HepG2 (cell line): Measurements from ENCODE around the gene PTGIS. TPM values are rescaled to one million over a fixed set of nuclear protein-coding genes. Genes with fewer than 3 reads are reported as not detected.

Experiments used
- ARID4A ChIP-seq: sonication (generic); formaldehyde crosslinking; IDR thresholded peaks from 2 replicates; pipeline ENCODE4 v1.5.0; 2020; ENCODE audit warnings: mild to moderate bottlenecking, missing genetic modification reagents, borderline replicate concordance
- CBX1 ChIP-seq: IDR thresholded peaks from one replicate; pipeline ENCODE4 v1.6.1; 2016; ENCODE audit warnings: antibody characterized with exemption, low read depth
- GATAD1 ChIP-seq: IDR thresholded peaks from 2 replicates; pipeline ENCODE4 v1.6.1; 2016; ENCODE audit warnings: missing genetic modification reagents, missing compliant biosample characterization
- NFYB ChIP-seq: sonication (generic); formaldehyde crosslinking; IDR thresholded peaks from 2 replicates; pipeline ENCODE4 v1.4.0; 2020; ENCODE audit warnings: missing genetic modification reagents
- NPAS2 ChIP-seq: sonication (generic); formaldehyde crosslinking; IDR thresholded peaks from 2 replicates; pipeline ENCODE4 v1.8.0; 2022; ENCODE audit warnings: mild to moderate bottlenecking, missing genetic modification reagents, borderline replicate concordance
- PLSCR1 ChIP-seq: sonication (generic); formaldehyde crosslinking; IDR thresholded peaks from 2 replicates; pipeline ENCODE4 v1.5.0; 2020; ENCODE audit warnings: missing genetic modification reagents, mild to moderate bottlenecking, borderline replicate concordance
- POLR2AphosphoS5 ChIP-seq: IDR thresholded peaks from 2 replicates; pipeline ENCODE4 v1.6.1; 2012; ENCODE audit warnings: low read depth, low read length
- RFXAP ChIP-seq: sonication (generic); formaldehyde crosslinking; IDR thresholded peaks from 2 replicates; pipeline ENCODE4 v1.4.0; 2020; ENCODE audit warnings: missing genetic modification reagents, borderline replicate concordance
- SIN3A ChIP-seq: IDR thresholded peaks from 2 replicates; pipeline ENCODE4 v1.6.1; 2011; ENCODE audit warnings: low read depth, mild to moderate bottlenecking, control low read depth, low read length, borderline replicate concordance
- SNAPC5 ChIP-seq: sonication (generic); formaldehyde crosslinking; IDR thresholded peaks from 2 replicates; pipeline ENCODE4 v1.8.1; 2023; ENCODE audit warnings: mild to moderate bottlenecking, missing genetic modification reagents, borderline replicate concordance
- SOX5 ChIP-seq: IDR thresholded peaks from 2 replicates; pipeline ENCODE4 v1.6.1; 2016; ENCODE audit warnings: borderline replicate concordance
- TEAD2 ChIP-seq: sonication (generic); formaldehyde crosslinking; IDR thresholded peaks from 2 replicates; pipeline ENCODE4 v1.9.0; 2021; ENCODE audit warnings: missing genetic modification reagents
- ZBTB20 ChIP-seq: sonication (generic); formaldehyde crosslinking; IDR thresholded peaks from 2 replicates; pipeline ENCODE4 v1.8.1; 2023; ENCODE audit warnings: missing genetic modification reagents, low read depth, mild to moderate bottlenecking, borderline replicate concordance
- ZBTB7A ChIP-seq: sonication (generic); formaldehyde crosslinking; IDR thresholded peaks from 2 replicates; pipeline ENCODE4 v1.8.0; 2022; ENCODE audit warnings: mild to moderate bottlenecking, missing genetic modification reagents
- ZMYM2 ChIP-seq: sonication (generic); formaldehyde crosslinking; IDR thresholded peaks from 2 replicates; pipeline ENCODE4 v1.8.0; 2022; ENCODE audit warnings: mild to moderate bottlenecking, missing genetic modification reagents
- ZMYM3 ChIP-seq: sonication (generic); formaldehyde crosslinking; IDR thresholded peaks from 2 replicates; pipeline ENCODE4 v1.5.1; 2020; ENCODE audit warnings: mild to moderate bottlenecking, missing genetic modification reagents
- ZNF3 ChIP-seq: IDR thresholded peaks from 2 replicates; pipeline ENCODE4 v1.7.0; 2017; ENCODE audit warnings: inconsistent platforms
- ZNF354B ChIP-seq: sonication (generic); formaldehyde crosslinking; IDR thresholded peaks from 2 replicates; pipeline ENCODE4 v1.8.0; 2022; ENCODE audit warnings: mild to moderate bottlenecking, missing genetic modification reagents
- ZNF432 ChIP-seq: sonication (generic); formaldehyde crosslinking; IDR thresholded peaks from 2 replicates; pipeline ENCODE4 v1.5.0; 2020; ENCODE audit warnings: missing genetic modification reagents, mild to moderate bottlenecking, borderline replicate concordance
- polyA plus RNA-seq, 8 experiments: library from polyadenylated mRNA; depleted of rRNA in 3 of 8; stranded (reverse) in 7 of 8; unstranded in 1 of 8; fragments of >200 nt; fragmentation: Illumina TruSeq in 4 of 8; extraction: Trizol in 4 of 8; gene quantifications; 2 replicates each; pipeline versions ENCODE4 v1.2.1 to v1.2.3, GENCODE V29; 2011 to 2016; ENCODE audit warnings: low read depth in 4 of 8, missing spikeins in 1 of 8, mixed read lengths in 1 of 8; ENCODE audit not compliant: insufficient read depth in 1 of 8
- total RNA-seq, 5 experiments: library from RNA; depleted of rRNA; stranded (reverse); fragments of >200 nt; fragmentation: Illumina TruSeq; extraction: Trizol; gene quantifications; 2 replicates each; pipeline ENCODE4 v1.2.3, GENCODE V29; 2016; ENCODE audit warnings: low read depth in 1 of 5
- TF ChIP-seq, protein P1 (sequence below): sonication (generic); formaldehyde crosslinking; IDR thresholded peaks from 2 replicates; pipeline ENCODE4 v1.5.0; 2020; ENCODE audit warnings: mild to moderate bottlenecking, missing genetic modification reagents
- TF ChIP-seq, protein P2 (sequence below): sonication (generic); formaldehyde crosslinking; IDR thresholded peaks from 2 replicates; pipeline ENCODE4 v1.8.0; 2022; ENCODE audit warnings: mild to moderate bottlenecking, missing genetic modification reagents; ENCODE audit not compliant: insufficient replicate concordance

PTGIS gene
- total and polyA plus RNA-seq, 2 of the 13 experiments (the other 11 are each of a cell fraction or from before 2014, with no cell fraction given), result not detected

DNA sequence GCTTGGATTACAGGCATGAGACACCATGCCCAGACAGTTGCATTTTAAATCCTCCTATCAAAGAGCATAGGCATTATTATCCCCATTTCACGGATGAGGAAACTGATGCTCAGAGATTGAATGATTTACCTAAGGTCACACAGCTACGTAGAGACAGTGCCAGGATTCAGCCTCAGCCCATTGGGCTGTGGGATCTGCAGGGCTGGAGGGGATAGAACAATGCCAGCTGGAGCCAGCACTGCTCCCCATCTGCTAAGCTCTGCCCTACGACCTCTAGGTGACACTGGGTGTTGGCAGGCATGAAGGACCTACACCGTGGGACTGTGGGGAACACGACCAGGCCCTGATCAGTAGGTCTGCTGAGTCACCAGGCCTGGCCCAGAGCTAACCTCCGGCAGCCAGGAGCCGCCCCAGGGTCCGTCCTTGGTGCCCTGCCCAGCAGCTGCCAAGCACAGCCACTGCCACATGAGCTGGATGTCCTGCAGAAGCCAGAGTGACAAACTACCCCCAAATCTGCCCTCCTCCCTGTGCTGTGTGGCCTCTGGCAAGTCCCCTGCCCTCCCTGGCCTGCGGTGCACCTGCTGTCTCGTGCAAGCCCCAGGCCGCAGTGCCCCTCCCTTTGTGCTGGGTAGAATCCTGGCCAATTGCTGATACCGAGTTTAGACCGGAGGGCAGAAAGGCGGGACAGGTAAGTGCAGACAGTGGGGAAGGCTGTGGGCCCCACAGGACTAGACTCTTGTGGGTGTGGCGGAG is 47.6 kb upstream of the PTGIS start (continued):
- TF ChIP-seq, protein P1, sequence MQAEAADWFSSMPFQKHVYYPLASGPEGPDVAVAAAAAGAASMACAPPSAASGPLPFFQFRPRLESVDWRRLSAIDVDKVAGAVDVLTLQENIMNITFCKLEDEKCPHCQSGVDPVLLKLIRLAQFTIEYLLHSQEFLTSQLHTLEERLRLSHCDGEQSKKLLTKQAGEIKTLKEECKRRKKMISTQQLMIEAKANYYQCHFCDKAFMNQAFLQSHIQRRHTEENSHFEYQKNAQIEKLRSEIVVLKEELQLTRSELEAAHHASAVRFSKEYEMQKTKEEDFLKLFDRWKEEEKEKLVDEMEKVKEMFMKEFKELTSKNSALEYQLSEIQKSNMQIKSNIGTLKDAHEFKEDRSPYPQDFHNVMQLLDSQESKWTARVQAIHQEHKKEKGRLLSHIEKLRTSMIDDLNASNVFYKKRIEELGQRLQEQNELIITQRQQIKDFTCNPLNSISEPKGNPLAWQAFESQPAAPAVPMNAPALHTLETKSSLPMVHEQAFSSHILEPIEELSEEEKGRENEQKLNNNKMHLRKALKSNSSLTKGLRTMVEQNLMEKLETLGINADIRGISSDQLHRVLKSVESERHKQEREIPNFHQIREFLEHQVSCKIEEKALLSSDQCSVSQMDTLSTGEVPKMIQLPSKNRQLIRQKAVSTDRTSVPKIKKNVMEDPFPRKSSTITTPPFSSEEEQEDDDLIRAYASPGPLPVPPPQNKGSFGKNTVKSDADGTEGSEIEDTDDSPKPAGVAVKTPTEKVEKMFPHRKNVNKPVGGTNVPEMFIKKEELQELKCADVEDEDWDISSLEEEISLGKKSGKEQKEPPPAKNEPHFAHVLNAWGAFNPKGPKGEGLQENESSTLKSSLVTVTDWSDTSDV (CRISPR knock-in tag), result peak; percentile 7; the same call in 1 of the 2 replicates
- TF ChIP-seq ZNF432 (CRISPR knock-in tag) (no peak), SOX5 (CRISPR knock-in tag) (no peak), ZMYM2 (CRISPR knock-in tag) (no peak), NPAS2 (CRISPR knock-in tag) (no peak), RFXAP (CRISPR knock-in tag) (no peak), ZBTB20 (no peak), SIN3A (no peak), ARID4A (no peak), ZMYM3 (CRISPR knock-in tag) (peak; percentile 92), POLR2AphosphoS5 (no peak), CBX1 (no peak), TEAD2 (CRISPR knock-in tag) (0 out of 2 replicates have a peak, but pooled peaks have one; percentile 56), ZBTB7A (no peak), SNAPC5 (CRISPR knock-in tag) (no peak), GATAD1 (CRISPR knock-in tag) (no peak), PLSCR1 (CRISPR knock-in tag) (no peak), ZNF3 (CRISPR knock-in tag) (no peak), ZNF354B (CRISPR knock-in tag) (no peak), NFYB (no peak)
- TF ChIP-seq, protein P2, sequence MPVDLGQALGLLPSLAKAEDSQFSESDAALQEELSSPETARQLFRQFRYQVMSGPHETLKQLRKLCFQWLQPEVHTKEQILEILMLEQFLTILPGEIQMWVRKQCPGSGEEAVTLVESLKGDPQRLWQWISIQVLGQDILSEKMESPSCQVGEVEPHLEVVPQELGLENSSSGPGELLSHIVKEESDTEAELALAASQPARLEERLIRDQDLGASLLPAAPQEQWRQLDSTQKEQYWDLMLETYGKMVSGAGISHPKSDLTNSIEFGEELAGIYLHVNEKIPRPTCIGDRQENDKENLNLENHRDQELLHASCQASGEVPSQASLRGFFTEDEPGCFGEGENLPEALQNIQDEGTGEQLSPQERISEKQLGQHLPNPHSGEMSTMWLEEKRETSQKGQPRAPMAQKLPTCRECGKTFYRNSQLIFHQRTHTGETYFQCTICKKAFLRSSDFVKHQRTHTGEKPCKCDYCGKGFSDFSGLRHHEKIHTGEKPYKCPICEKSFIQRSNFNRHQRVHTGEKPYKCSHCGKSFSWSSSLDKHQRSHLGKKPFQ, result no peak
